Measurements from ENCODE around the gene TP53RK.
A peak's percentile ranks its signal among the peaks of the same experiment; 100 is the strongest.

Gene TP53RK

DNA sequence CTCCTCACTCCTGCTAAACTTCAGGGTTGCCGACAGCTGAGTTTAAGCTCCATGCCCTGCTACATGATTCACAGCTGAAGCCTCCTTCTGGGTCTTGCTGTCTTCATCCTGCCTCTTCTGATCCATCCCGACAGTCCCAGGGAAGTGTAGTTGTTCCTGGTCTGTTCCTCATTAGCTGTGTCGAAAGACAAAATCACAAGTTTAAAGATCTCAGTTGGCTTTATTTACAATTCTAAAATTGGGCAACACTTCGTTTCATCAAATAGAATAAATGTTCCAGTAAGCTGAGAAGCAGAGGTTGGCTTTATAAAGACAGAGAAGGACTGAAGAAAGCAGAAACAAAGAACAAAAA, 16.1 kb upstream of the TP53RK start:
- DNase-seq = no peak

DNA sequence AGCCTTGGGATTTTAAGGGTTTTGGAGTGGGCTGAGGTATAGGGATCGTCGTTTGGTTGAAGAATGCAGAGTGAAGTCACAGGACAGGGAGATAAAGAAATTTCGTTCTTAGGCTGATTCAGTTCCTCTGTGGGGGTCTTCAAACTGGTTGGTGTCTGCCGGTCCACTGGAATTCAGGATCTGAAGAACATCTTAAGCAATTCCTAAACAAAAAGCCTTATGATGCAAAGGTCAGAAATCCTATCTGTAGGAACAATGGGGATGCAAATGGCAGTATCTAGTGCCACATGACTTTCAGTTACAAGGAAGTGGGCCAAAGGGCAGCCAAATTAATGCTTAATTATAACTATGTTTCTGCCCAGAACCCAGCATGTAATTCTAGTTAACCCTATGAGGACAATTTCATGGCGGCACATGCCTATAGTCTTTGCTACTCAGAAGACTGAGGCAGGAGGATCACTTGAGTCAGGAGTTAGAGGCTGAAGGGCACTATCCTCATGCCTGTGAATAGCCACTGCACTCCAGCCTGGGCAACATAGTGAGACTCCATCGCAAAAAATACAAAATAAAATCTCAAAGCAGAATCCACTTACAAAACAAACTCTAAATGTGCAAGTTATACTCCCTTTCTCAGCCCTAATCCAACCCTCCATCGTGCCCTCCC, 15.6 kb upstream of the TP53RK start:
- no peak for DNase-seq

DNA sequence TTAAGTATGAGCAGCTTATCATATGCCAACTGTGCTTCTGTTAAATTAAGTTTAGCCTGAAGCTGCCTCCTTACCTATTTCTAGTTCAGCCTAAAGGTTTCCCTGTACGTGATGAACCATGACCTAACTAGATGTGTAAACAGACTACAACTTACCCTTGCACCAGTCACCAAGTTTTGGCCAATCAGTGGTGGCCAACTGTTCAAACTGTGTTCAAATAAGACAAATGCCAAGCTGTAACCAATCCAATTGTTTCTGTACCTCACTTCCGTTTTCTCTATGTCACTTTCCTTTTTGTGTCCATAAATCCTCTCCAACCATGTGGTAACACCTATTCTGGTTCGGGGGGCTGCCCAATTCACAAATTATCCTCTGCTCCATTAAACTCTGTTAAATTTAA, 14.2 kb upstream of the TP53RK start:
- DNase-seq = no peak

DNA sequence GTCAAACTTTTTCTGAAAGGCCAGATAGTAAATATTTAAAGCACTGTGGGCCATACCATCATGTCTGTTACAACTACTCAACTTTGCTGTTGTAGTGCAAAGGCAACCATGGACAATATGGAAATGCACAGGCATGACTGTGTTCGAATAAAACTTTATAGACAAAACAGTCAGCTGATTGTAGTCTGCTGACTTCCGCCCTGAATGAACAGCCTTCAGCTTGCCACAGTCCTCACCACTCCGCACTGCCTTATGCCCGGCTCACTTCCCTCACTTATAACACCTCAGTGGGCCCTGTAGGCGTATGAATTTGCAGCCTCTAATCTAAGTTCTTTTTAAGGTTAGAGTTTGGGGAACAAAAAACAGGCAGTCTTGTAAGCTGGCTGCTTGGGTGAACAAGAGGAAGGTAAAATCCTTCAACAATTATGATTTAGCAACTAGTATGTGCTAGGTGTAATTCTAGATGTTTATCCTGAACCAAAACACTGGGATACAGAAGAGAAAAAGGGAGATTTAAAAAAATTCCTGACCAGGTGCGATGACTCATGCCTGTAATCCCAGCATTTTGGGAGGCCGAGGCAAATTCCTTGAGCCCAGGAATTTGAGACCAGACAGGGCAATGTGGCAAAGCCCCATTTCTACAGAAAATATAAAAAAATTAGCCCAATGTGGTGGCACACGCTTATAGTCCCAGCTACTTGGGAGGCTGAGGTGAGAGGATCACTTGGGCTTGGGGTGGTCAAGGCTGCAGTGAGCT, 13.4 kb upstream of the TP53RK start:
- no peak for DNase-seq

- DNase-seq = no peak
These were observed 12.7 kb upstream of the TP53RK start for GRCh38 chr20:46701986-46702385.

GRCh38 chr20:46701556-46701955, 12.3 kb upstream of the TP53RK start:
- no peak for DNase-seq

DNA sequence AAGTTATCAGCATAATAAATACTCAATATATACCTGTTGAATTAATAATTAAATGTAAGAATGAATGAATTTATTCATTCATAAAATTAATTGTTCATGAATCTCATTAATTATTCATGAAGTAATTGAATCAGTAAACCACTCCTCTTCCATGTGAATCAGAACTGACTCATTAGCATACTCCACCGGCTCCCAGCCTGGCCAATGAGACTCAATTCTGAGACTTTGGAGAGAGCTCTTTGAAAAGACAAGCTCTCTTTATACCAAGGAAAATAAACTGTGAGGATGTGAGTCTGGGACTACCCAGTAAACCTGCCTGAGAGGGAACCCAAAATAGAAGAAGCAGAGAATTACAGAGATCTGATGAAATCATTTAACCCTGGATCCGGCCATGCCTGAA, 11.8 kb upstream of the TP53RK start:
- no peak for DNase-seq

GRCh38 chr20:46700481-46700880, 11.2 kb upstream of the TP53RK start:
- no peak for DNase-seq

GRCh38 chr20:46699651-46700359, 10.6 kb upstream of the TP53RK start:
- DNase-seq = no peak

DNA sequence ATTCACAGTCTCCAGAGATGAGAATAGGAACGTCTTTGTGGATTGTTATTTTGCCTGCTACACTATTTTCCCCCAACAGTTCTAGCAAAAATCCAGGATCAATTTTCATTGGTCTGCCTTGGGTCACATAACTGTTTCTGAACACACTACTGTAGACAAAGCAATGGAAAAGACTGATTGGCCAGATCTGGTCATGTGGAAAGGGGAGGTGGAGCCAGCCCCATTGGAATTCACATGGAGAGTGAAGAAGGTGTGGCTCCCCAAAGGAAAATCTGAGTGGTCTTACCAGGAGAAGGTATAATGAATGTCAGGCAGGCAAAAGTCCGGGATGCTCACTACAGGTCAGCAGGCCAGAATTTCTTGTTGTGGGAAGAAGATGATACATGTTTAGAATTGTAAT, 9.5 kb upstream of the TP53RK start:
- no peak for DNase-seq

DNA sequence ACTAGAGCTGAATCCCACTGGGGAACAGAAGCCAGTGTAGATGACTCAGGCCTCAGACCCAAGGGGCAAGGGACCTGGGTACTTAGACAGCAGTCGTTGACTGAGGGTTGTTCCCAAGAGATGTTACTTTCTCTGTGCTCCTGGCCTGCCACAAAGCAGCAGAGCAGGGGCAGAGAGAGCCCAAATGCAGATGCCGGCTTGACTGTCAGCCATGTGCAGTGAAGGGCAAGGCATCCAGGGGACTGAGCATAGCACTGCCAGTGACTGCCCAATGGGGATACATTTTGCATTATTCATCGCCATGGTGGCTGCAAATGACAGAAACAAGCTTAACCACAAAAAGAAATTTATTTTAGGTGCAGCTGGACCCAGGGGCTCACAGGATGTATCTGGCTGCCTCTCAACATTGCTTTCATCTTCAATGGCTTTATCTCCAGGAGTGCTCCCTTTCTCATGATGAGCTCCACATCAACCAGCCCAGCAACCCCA, 7.6 kb upstream of the TP53RK start:
- no peak for DNase-seq

GRCh38 chr20:46695892-46696291, 6.6 kb upstream of the TP53RK start:
- DNase-seq = peak; percentile 7

GRCh38 chr20:46694484-46694883, 5.2 kb upstream of the TP53RK start:
- no peak for DNase-seq

DNA sequence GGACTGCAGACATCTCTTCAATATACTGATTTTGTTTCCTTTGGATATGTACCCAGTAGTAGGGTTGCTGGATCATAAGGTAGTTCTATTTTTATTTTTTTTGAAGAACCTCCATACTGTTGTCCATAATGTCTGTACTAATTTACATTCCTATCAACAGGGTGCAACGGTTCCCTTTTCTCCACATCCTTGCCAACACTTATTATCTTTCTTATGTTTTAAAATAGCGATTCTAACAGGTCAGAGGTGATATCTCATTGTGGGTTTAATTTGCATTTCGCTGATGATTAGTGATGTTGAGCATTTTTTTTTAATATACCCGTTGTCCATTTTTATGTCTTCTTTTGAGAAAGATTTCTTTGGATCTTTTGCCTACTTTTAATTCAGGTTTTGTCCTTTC, 2.0 kb upstream of the TP53RK start:
- DNase-seq = no peak

- DNase-seq = no peak
These were observed 1.2 kb upstream of the TP53RK start for GRCh38 chr20:46690219-46691106.

DNA sequence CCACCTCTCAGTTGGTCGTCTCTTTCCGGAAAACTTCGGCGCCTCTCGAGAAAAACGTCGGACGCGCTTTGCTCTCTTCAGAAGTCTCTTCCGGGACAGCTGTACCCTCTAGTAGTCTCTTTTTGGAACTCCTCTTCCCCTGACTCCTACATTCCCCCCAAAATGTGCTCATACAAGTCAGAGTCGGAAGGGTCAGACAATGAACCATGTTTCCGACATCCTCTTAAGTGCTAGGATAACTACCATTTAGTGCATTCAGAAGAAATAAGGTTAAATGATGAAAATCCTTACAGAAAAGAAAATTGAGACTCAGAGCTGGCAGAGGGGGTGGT, 476 bp upstream of the TP53RK start:
- no peak for DNase-seq

DNA sequence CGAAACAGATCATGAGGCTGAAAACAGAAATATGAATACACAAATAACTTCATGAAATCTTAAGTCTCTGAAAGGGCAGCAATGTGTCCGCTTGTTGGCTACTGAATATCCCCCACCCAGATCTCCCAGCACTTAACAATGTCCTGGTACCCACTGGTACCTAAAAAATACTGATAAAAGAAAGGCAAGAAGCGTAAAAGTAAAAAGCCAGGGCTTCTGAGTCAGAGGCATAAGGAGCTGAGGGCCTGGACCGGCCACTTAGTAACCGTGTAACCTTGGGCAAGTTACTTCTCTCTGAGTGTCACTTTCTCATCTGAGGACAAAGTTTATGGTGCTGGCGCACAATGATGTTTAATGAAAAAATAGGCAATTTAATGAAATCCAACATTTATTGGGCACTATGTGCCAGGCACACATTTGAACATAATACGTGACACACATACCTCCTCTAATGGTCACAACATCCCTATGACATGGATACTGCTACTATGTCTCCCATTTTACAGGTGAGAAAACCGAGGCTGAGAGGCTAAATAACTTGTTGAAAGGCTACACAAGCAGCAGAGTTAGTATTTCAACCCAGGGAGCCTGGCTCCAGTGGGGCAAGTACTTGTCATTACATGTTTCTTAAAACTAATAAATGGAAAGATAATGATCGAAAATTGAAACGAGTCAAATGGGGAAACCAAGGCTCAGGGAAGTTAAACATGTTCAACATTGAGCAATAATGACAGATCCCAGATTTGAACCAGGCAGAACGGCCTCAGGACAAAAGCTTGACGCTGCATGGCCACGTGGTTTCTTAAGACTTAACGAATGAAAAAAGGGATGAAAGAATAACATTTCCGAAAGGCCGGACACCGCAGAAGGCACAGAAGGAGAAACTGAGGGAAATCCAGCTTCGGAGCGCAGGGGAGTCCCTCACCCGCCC, 828 bp downstream of the TP53RK start:
- DNase-seq = no peak

DNA sequence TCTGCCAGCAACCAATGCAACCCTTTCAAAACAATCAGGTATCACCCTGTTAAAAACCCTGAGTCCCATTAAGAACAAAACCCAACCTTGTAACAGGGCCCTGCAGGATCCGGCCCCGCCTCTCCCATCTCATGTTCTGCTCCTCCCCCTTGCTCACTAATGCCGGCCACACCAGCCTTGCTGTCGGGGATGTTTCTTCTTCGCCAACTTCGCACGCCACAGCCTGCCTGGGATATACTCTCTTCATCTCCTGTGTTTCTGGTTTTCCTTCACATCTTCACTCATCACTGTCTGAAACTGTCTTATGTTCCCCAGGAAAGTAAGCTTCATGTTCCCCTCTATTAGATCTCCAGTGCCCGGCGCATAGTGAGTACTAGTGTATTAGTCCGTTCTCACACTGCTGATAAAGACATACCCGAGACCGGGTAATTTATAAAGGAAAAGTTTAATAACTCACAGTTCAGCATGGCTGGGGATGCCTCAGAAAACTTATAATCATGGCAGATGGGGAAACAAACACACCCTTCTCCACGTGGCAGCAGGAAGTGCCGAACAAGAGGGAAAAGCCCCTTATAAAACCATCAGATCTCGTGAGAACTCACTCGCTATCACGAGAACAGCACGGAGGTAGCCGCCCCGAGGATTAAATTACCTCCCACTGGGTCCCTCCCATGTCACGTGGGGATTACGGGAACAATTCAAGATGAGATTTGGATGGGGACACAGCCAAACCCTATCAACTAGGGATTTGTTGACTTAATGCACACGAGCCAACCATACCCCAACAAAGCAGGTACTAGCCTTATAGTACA, 5.1 kb downstream of the TP53RK start:
- no peak for DNase-seq

DNA sequence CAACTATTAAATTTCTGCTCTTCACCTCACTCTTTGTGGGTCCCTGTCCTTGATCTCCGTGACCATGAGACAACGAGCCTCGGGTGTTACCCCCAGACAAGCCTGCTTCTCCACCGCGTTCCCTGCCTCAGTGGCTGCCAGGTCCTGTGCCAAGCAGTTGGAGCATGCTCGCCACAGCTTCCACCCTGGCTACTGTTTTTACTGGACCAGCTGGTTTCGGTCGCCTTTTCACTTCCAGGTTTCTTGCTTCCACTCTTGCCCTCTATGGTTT, 5.6 kb downstream of the TP53RK start:
- DNase-seq = no peak

DNA sequence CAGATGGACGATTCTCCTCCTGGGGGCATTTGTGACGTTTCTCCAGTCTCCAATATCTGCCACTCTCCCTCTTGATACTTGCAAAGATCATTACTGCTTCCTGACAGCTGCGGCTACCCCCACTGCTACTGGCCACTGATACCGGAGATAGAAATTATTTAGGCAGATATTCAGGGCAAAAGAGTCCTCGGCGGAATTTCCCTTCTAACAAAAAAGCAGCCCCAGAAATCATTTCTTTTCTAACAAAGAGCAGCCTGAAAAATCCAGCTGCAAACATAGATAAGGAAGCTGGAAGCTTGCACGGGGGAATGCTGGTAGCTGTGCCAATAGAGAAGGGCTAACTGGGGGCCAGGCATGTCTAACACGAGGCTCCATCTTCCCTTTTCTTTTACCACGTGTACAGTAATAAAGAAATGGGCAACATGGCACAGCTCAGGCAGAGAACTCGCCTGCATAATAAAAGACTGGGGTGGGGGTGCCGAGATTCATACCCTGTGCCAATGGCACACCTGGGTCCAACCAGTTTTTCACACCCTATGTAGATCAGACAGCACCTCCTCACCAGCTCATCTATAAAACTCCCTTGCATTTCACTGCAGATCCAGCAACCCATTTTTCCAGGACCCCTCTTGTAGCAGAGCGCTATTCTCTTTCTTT, 6.1 kb downstream of the TP53RK start:
- no peak for DNase-seq

All from DMS79 treated with DMSO at 0.1 percent for 48 hours (cell line).